PC-3 (cell line): Measurements from ENCODE around the gene TPRKB. TPM values are rescaled to one million over a fixed set of nuclear protein-coding genes. Genes with fewer than 3 reads are reported as not detected.

Experiments
- ATAC-seq: fragments of 200-7000 bp; cut with Tn5 transposase; 2 replicates; pipeline ENCODE4 v1.9.1; 2020; ENCODE audit warnings: mild to moderate bottlenecking, moderate library complexity
- BruUV-seq: library from RNA; stranded (reverse); fragments of 400-500 nt; replicated peaks from 2 replicates; lab custom pipeline; 2021; lab: Mats Ljungman, UMichigan
- CTCF ChIA-PET: fragments of 300-600 bp; sonication (Branson Sonifier 250); formaldehyde crosslinking; loops from one replicate; lab custom pipeline; 2022; ENCODE audit warnings: antibody characterized with exemption; lab: Charles Lee
- POLR2A ChIA-PET: fragments of 300-600 bp; sonication (Branson Sonifier 250); formaldehyde crosslinking; loops from one replicate; lab custom pipeline; 2022; ENCODE audit warnings: antibody characterized with exemption; ENCODE audit not compliant: unreplicated experiment; lab: Charles Lee
- DNase-seq: peaks from one replicate; pipeline ENCODE4 v3.0.0-alpha.2; 2015
- H2AFZ ChIP-seq: fragments of 300-600 bp; sonication (generic); 2 replicates; pipeline ENCODE4 v1.6.0; 2016; ENCODE audit warnings: antibody characterized with exemption, low read length
- H3F3A ChIP-seq: fragments of 300-600 bp; sonication (generic); one replicate; pipeline ENCODE4 v1.6.0; 2017; ENCODE audit warnings: antibody characterized with exemption, low read length, control low read depth, mild to moderate bottlenecking; ENCODE audit not compliant: unreplicated experiment
- H3K27ac ChIP-seq: fragments of 300-600 bp; sonication (generic); 2 replicates; pipeline ENCODE4 v1.5.1; 2016; ENCODE audit warnings: mild to moderate bottlenecking, low read length
- H3K27me3 ChIP-seq: fragments of 300-600 bp; sonication (generic); 2 replicates; pipeline ENCODE4 v1.6.1; 2016; ENCODE audit warnings: low read length, mixed read lengths
- H3K36me3 ChIP-seq: fragments of 300-600 bp; sonication (generic); 2 replicates; pipeline ENCODE4 v1.6.1; 2016; ENCODE audit warnings: low read depth, mixed run types, low read length, mixed read lengths
- H3K4me1 ChIP-seq: fragments of 300-600 bp; sonication (generic); 2 replicates; pipeline ENCODE4 v1.5.1; 2016; ENCODE audit warnings: low read length; ENCODE audit not compliant: insufficient read depth
- H3K4me2 ChIP-seq: fragments of 300-600 bp; sonication (generic); 2 replicates; pipeline ENCODE4 v1.6.0; 2016; ENCODE audit warnings: low read length
- H3K4me3 ChIP-seq: fragments of 300-600 bp; sonication (generic); 2 replicates; pipeline ENCODE4 v1.5.1; 2016; ENCODE audit warnings: mild to moderate bottlenecking, low read length, mixed read lengths
- H3K79me2 ChIP-seq: fragments of 300-600 bp; sonication (generic); 2 replicates; pipeline ENCODE4 v1.6.1; 2017; ENCODE audit warnings: low read length, mixed read lengths
- H3K9ac ChIP-seq: fragments of 300-600 bp; sonication (generic); 2 replicates; pipeline ENCODE4 v1.6.0; 2016; ENCODE audit warnings: mild to moderate bottlenecking, low read length
- H3K9me2 ChIP-seq: fragments of 300-600 bp; sonication (generic); replicated peaks from 2 replicates; pipeline ENCODE4 v1.6.1; 2016; ENCODE audit warnings: mixed run types, low read length, mixed read lengths
- H3K9me3 ChIP-seq: fragments of 300-600 bp; sonication (generic); 2 replicates; pipeline ENCODE4 v1.6.1; 2016; ENCODE audit warnings: low read length, mixed read lengths
- H4K20me1 ChIP-seq: fragments of 300-600 bp; sonication (generic); 2 replicates; pipeline ENCODE4 v1.6.1; 2016; ENCODE audit warnings: low read length, mixed read lengths
- CTCF ChIP-seq: fragments of 300-600 bp; sonication (generic); conservative IDR thresholded peaks from 2 replicates; pipeline ENCODE4 v1.5.1; 2017; ENCODE audit warnings: antibody characterized with exemption, low read depth, mild to moderate bottlenecking, low read length
- EZH2 ChIP-seq: fragments of 300-600 bp; sonication (generic); IDR thresholded peaks from one replicate; pipeline ENCODE4 v1.6.1; 2017; ENCODE audit warnings: antibody characterized with exemption, mild to moderate bottlenecking, low read length; ENCODE audit not compliant: unreplicated experiment
- EZH2phosphoT487 ChIP-seq: fragments of 300-600 bp; sonication (generic); IDR thresholded peaks from 2 replicates; pipeline ENCODE4 v1.6.1; 2018; ENCODE audit warnings: mild to moderate bottlenecking, antibody characterized with exemption, low read length, borderline replicate concordance
- intact Hi-C: fragments of 100-400 bp; cut with micrococcal nuclease; formaldehyde crosslinking; loops from 2 replicates; pipeline ENCODE4 v1.9.0; 2023
- total RNA-seq: library from RNA; depleted of rRNA; stranded (reverse); fragments of >200 nt; gene quantifications from 2 replicates; pipeline ENCODE4 v1.2.3, GENCODE V29; 2014

Gene TPRKB
- total RNA-seq, 1 experiment from 2014 or later, result 51.4 TPM

DNA sequence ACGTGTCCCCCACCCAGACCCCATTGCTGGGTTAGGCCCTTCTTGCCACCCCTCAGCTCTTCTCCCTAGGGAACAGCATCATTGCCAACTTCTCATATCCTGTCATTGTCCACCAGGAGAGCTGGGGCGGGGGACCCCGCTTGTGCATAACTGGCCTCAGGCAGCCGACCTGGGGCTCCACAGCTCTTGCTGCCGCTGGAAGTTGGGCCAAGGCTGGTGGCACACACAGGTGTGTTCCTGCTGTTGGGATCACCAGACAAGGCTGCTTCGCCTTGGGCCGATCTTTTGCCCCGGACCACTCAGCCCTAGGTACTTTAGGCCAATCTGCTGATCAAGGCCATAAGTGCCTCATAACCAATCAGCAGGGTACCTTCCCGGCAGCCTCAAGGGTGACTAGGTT lies 28.6 kb downstream of the TPRKB start:
- intact Hi-C loops, result no loop called here
- Histone ChIP-seq H3F3A (no peaks in the 10 kb centered on the region), H3K27me3 (no peaks in the 10 kb centered on the region), H4K20me1 (no peaks in the 10 kb centered on the region), H3K4me1 (no peaks in the 10 kb centered on the region), H3K79me2 (no peaks in the 10 kb centered on the region), H3K9me2 (no peaks in the 10 kb centered on the region), H3K4me3 (no peak overlapping the region), H3K9ac (no peak overlapping the region), H3K36me3 (no peaks in the 10 kb centered on the region), H3K27ac (no peak overlapping the region), H2AFZ (no peak overlapping the region), H3K4me2 (no peak overlapping the region), H3K9me3 (no peaks in the 10 kb centered on the region)
- no peak for DNase-seq
- no peak for ATAC-seq
- CTCF ChIA-PET, result interaction anchor here (0.6 kb wide), 1 partner anchor 443 kb away, joined by 3 read pairs; no protein-coding TSS in a partner anchor
- no peak for TF ChIP-seq EZH2phosphoT487
- TF ChIP-seq CTCF, result no peak
- TF ChIP-seq EZH2, result no peak
- no TSS peak for BruUV-seq
- POLR2A ChIA-PET, result no interaction called here

- H3F3A ChIP-seq, result no peaks in the 10 kb centered on the region
- no peaks in the 10 kb centered on the region for H3K36me3 ChIP-seq
- BruUV-seq, result no TSS peak
- ChIA-PET CTCF (no interaction called here), POLR2A (no interaction called here)
- no peak for DNase-seq
- no peaks in the 10 kb centered on the region for H3K9me2 ChIP-seq
- no peaks in the 10 kb centered on the region for H3K27me3 ChIP-seq
- no peaks in the 10 kb centered on the region for H3K79me2 ChIP-seq
- H3K4me3 ChIP-seq, result no peak overlapping the region
- TF ChIP-seq CTCF (no peak), EZH2 (no peak), EZH2phosphoT487 (no peak)
- intact Hi-C loops, result no loop called here
- no peaks in the 10 kb centered on the region for H4K20me1 ChIP-seq
- H2AFZ ChIP-seq, result no peak overlapping the region
- no peaks in the 10 kb centered on the region for H3K9me3 ChIP-seq
- H3K4me1 ChIP-seq, result no peaks in the 10 kb centered on the region
- no peak for ATAC-seq
- H3K4me2 ChIP-seq, result no peak overlapping the region
- no peak overlapping the region for H3K9ac ChIP-seq
- H3K27ac ChIP-seq, result no peak overlapping the region
These were observed 29.5 kb downstream of the TPRKB start for GRCh38 chr2:73707636-73708035.

DNA sequence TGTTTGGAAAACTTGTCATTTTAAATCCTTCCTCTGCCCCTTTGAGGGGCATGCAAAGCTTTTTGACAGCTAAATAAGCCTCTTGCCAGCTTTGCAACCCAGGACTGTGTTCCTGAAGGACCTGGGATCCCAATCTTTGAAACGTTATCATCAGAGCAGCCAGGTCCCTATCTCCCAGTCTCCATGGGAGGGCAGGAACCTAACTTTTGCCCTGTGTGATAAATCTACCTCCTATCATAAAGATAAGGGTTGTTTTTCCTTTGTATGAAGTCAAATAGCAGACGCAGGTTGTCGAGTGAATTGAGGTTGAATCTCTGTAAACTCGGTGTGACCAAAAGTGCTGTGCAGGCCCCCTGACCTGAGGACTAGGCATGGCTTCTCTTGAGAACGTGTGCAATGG lies 30.1 kb downstream of the TPRKB start:
- intact Hi-C loops, result no loop called here
- Histone ChIP-seq H3K27me3 (no peaks in the 10 kb centered on the region), H3K27ac (no peak overlapping the region), H3K36me3 (no peaks in the 10 kb centered on the region), H3K9me3 (no peaks in the 10 kb centered on the region), H2AFZ (no peak overlapping the region), H3K4me3 (no peak overlapping the region), H3K4me1 (no peaks in the 10 kb centered on the region), H3K4me2 (no peak overlapping the region), H4K20me1 (no peaks in the 10 kb centered on the region), H3K9ac (no peak overlapping the region), H3F3A (no peaks in the 10 kb centered on the region), H3K79me2 (no peaks in the 10 kb centered on the region), H3K9me2 (no peaks in the 10 kb centered on the region)
- DNase-seq (no peak), ATAC-seq (no peak)
- ChIA-PET POLR2A (no interaction called here), CTCF (no interaction called here)
- no peak for TF ChIP-seq CTCF
- no peak for TF ChIP-seq EZH2phosphoT487
- no peak for TF ChIP-seq EZH2
- no TSS peak for BruUV-seq
